ENCODE data around the gene OR2G3. TPM values are rescaled to one million over a fixed set of nuclear protein-coding genes. Genes with fewer than 3 reads are reported as not detected.

OR2G3 gene
- total RNA-seq, 1 experiment from 2014 or later = not detected

DNA sequence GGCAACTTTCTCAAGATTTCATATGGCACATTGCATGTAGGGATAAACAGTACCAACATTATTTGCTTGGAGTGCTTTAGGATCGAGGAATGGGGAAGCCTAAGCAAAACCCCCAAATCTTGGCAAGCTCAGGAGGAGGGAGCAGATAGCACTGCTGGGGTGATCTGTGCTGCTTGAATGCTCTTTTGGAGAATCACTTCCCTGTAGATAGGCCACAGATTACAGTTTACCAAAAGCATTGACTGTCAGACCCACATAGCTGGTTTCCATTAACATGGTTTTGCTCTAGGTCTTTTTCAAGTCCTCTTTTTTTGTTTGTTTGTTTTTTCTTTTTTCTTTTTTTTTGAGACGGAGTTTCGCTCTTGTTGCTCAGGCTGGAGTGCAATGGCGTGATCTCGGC is 37.4 kb downstream of the OR2G3 start:
- ChIA-PET CTCF (no interaction called here), POLR2A (ENCODE audit: unreplicated experiment) (no interaction called here)

GRCh38 chr1:247646867-247647266 is 41.5 kb downstream of the OR2G3 start:
- no peak for DNase-seq

More for the DNA sequence above, 37.4 kb downstream of the OR2G3 start:
- ATAC-seq (no peak), DNase-seq (no peak)
- Histone ChIP-seq H3K79me2 (ENCODE audit: low read length) (no peaks in the 10 kb centered on the region), H3K27me3 (ENCODE audit: low read length) (no peaks in the 10 kb centered on the region), H3F3A (ENCODE audit: low read length, unreplicated experiment) (no peaks in the 10 kb centered on the region), H3K9me3 (ENCODE audit: low read length) (no peaks in the 10 kb centered on the region), H3K4me1 (ENCODE audit: insufficient read depth, low read length) (peaks cover 29% of the 10 kb centered on the region), H3K27ac (ENCODE audit: low read length) (no peak overlapping the region), H3K9ac (ENCODE audit: low read length) (no peak overlapping the region), H2AFZ (ENCODE audit: low read length) (no peak overlapping the region), H3K4me3 (ENCODE audit: low read length) (no peak overlapping the region), H3K36me3 (ENCODE audit: low read depth, low read length) (no peaks in the 10 kb centered on the region), H3K4me2 (ENCODE audit: low read length) (no peak overlapping the region), H4K20me1 (ENCODE audit: low read length) (no peaks in the 10 kb centered on the region), H3K9me2 (replicated peaks; ENCODE audit: low read length) (no peaks in the 10 kb centered on the region)
- intact Hi-C loops (cut with micrococcal nuclease) = no loop called here
- no TSS peak for BruUV-seq (replicated peaks)
- TF ChIP-seq EZH2 (IDR thresholded peaks at IDR 0.05; ENCODE audit: low read length, unreplicated experiment) (no peak), EZH2phosphoT487 (IDR thresholded peaks at IDR 0.05; ENCODE audit: borderline replicate concordance, low read length) (no peak), CTCF (conservative IDR thresholded peaks at IDR 0.05; ENCODE audit: low read depth, low read length) (no peak)

More at GRCh38 chr1:247646867-247647266, 41.5 kb downstream of the OR2G3 start:
- H3K4me2 ChIP-seq (ENCODE audit: low read length) = no peak overlapping the region
- H3K27me3 ChIP-seq (ENCODE audit: low read length) = no peaks in the 10 kb centered on the region
- peaks cover 9% of the 10 kb centered on the region for H3K4me1 ChIP-seq (ENCODE audit: insufficient read depth, low read length)
- no TSS peak for BruUV-seq (replicated peaks)
- no peak overlapping the region for H3K4me3 ChIP-seq (ENCODE audit: low read length)
- H3K9me3 ChIP-seq (ENCODE audit: low read length) = no peaks in the 10 kb centered on the region
- TF ChIP-seq CTCF (conservative IDR thresholded peaks at IDR 0.05; ENCODE audit: low read depth, low read length) (no peak), EZH2 (IDR thresholded peaks at IDR 0.05; ENCODE audit: low read length, unreplicated experiment) (no peak), EZH2phosphoT487 (IDR thresholded peaks at IDR 0.05; ENCODE audit: borderline replicate concordance, low read length) (no peak)
- intact Hi-C loops (cut with micrococcal nuclease) = no loop called here
- H3F3A ChIP-seq (ENCODE audit: low read length, unreplicated experiment) = no peaks in the 10 kb centered on the region
- ATAC-seq = no peak
- H4K20me1 ChIP-seq (ENCODE audit: low read length) = no peaks in the 10 kb centered on the region
- no peak overlapping the region for H3K27ac ChIP-seq (ENCODE audit: low read length)
- ChIA-PET POLR2A (ENCODE audit: unreplicated experiment) (no interaction called here), CTCF (no interaction called here)
- no peaks in the 10 kb centered on the region for H3K36me3 ChIP-seq (ENCODE audit: low read depth, low read length)
- H3K9me2 ChIP-seq (replicated peaks; ENCODE audit: low read length) = no peaks in the 10 kb centered on the region
- H2AFZ ChIP-seq (ENCODE audit: low read length) = no peak overlapping the region
- no peak overlapping the region for H3K9ac ChIP-seq (ENCODE audit: low read length)
- H3K79me2 ChIP-seq (ENCODE audit: low read length) = no peaks in the 10 kb centered on the region
